NCI-H1092 treated with DMSO at 0.1 percent for 48 hours (cell line): ENCODE data around the gene ST6GALNAC4.

Experiments
- DNase-seq: peaks from one replicate; lab custom pipeline; 2025; lab: John Stamatoyannopoulos, UW

Gene ST6GALNAC4, protein sequence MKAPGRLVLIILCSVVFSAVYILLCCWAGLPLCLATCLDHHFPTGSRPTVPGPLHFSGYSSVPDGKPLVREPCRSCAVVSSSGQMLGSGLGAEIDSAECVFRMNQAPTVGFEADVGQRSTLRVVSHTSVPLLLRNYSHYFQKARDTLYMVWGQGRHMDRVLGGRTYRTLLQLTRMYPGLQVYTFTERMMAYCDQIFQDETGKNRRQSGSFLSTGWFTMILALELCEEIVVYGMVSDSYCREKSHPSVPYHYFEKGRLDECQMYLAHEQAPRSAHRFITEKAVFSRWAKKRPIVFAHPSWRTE

DNA sequence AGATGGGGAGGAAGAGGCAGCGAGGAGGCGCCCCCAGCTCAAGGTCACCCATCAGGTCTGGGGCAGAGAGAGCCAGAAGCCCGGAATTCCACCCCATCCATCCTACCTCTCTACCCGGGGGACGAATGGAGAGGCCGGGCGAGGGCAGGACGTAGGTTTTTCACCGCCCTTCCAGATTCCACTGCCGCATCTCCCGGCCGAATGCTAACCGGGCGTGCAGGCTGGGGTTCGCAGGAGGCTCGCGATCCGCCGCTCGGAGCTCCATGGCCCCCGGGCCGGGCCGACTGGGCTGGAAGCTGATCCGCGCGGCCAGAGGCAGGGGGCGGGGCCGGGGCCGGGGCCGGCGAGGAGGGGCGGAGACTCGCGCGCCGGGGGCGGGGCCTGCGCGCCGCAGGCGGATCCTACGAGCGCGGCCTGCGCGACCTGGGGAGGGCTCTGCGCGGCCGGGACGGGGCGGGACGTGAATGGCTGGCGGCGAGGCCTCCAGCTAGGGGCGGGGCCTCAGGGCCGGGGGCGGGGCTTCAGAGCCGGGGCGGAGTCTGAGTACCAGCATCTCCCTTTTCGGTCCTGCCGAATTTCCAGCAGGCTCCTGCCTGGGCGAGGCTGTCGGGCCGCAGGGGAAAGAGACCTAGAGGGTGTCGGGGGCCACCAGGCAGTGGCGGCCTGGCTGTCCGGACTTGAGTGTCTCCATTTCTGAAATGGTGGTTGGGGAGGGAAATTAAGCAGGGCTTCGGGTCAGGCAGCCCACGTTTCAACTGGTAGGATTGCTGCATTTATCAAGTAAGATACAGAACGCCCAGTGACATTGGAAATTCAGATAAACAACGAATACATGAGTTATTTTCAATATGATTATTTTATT is at the start of gene ST6GALNAC4:
TSS of gene ST6GALNAC4 (minus strand) at position 322 of the 862 bp plus-strand sequence. CDS start 622 bp downstream, outside the sequence.
- DNase-seq: peak; percentile 83

- DNase-seq: no peak
Observed at GRCh38 chr9:127965953-127966352, 49.1 kb upstream of the ST6GALNAC4 start.

DNA sequence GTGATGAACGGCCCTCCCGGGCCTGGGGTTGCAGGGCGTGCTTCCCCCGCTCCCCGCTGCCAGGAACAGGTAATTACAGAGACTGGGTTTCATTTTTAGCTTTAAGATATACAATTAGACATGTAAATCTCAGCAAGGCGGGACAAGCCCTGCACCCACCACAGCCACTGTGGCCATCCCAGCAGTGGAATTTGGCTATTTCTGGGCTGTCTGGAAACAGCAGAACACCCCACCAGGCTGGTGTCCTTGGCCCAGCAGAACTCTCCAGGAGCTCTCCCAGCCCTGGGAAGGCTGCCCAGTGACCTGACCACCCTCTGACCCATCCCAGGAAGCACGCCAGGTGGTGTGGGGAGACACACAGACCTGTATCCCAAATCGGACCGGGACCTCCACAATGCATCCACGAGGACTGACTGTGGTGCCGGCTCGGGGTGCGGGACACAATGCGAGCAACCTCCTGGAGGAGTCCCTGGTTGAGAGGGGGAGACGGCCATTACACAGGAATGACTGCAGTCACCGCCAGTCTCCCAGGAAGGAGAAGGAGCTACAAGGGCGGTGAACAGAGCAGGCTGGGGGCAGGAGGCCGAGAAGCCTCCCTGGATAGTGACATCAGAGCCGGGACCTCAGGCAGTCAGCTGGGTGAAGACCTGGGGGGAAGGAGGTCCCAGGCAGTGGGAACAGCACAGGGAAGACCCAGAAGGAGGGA is 46.7 kb upstream of the ST6GALNAC4 start:
- DNase-seq: no peak

DNA sequence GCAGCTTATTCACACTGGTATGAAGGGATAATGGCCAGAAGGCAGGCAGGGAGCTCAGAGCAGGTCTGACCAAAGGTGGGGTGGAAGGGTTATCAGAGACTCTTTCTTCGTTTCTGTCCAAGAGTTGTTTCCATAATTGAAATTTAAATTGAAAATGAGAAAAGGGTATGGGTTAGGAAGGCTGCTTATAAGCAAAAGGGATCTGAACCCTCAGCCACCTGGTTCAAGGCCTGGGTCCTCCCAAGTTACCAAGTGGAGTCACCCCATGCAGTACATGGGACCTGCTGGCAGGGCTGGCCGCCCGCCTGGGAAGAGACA is 46.2 kb upstream of the ST6GALNAC4 start:
- no peak for DNase-seq

- DNase-seq: no peak
Observed at GRCh38 chr9:127962278-127962677, 45.4 kb upstream of the ST6GALNAC4 start.

DNA sequence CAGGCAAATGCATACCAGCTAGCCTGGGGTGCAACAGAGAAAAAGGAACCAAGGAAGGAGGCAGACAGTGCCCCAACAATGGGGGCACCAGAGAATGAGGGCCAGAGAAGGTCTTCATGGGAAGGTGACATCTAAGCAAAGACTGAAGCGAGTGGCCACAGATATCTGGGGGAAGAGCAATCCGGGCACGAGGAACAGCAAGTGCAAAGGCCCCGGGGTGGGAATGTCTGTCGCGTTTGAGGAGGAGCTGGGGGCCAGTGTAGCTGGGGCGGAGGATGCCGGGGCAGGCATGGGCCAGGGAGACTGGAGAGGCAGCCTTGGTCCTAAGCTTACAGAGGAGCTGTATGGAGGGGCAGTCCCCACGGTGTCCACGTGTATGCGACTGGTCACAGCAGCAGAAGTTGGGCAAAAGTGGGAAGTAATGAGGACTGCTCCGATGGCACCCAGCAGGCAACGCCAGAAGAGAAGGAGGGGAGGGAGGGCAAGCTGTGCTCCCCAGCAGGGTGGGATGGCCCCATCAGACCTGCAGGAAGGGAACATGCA is 44.8 kb upstream of the ST6GALNAC4 start:
- no peak for DNase-seq

- no peak for DNase-seq
Observed at GRCh38 chr9:127961155-127961490, 44.3 kb upstream of the ST6GALNAC4 start.

DNA sequence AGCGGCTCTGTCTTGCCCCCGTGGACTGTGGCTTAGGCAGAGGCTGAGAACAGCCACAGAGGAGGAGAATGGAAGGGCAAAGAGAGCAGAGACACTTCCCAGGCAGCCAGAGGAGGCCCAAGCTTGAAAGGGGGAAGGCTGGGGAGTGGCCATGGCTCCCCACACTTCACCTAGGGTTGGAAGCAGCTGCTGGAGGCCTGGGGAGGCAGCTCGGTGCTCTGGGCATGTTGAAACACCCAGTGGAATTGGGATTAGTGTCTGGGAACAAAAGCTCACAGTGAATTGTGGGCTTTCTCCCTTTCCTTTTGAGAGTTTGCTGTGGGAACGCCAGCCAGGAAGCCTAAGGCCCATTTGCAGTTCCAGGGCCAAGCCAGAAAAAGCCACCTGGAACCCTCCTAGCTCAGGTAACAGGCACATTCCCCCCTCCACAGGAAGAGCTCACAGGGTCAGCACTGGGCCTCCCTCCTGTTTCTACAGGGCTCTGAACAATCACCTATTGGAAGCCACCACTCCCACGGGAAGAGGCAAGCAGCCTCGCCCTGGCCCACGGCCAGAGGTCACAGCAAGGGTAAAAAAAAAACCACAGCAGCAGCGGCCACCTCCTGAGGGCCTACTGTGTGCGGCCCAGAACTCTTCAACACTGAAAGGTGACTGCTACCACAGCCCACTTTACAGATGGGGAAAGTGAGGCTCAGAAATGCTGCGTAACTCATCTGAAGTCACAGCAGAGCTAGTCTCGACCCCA is 43.7 kb upstream of the ST6GALNAC4 start:
- DNase-seq: peak; percentile 16

- no peak for DNase-seq
Observed at GRCh38 chr9:127959841-127960409, 43.1 kb upstream of the ST6GALNAC4 start.

- DNase-seq: no peak
Observed at GRCh38 chr9:127959398-127959797, 42.6 kb upstream of the ST6GALNAC4 start.

- no peak for DNase-seq
Observed at GRCh38 chr9:127958728-127959127, 41.9 kb upstream of the ST6GALNAC4 start.

GRCh38 chr9:127955294-127956015 is 38.6 kb upstream of the ST6GALNAC4 start:
- DNase-seq: peak; percentile 91

- no peak for DNase-seq
Observed at GRCh38 chr9:127954831-127955293, 38.0 kb upstream of the ST6GALNAC4 start.

DNA sequence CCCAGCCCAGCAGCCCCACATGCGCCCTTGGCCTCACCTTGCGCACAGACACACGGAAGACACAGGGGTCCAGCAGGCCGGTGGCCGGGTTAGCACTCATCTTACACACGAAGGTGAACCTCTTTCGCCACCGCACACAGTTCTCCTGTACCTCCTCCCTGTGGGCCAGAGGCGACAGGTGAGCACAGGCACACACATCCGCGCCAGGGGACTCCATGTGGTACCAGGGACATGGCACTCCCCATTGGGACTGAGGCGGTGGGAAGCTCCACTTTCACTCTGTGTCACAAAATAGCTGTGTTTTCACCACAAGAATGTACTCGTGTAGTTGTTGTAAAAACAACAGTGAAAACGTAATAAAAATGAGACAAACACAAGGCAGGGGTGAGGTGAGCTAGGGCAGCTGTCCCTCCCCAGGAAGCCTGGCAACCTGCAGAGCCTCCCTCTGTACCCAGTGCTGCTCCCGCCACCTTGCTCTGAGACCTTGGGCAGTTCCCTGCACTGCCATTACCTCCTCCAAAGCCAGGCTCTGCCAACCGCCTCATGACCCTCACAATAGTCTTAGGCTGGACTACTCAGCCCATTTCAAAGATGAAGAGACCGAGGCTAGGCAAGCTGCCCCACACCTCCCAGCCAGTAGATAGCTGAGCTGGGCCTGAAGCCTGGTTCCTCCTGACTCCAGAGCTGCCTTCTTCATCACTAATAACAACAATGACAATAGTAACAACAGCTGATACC is 37.1 kb upstream of the ST6GALNAC4 start:
- no peak for DNase-seq

- no peak for DNase-seq
Observed at GRCh38 chr9:127953154-127953553, 36.3 kb upstream of the ST6GALNAC4 start.

DNA sequence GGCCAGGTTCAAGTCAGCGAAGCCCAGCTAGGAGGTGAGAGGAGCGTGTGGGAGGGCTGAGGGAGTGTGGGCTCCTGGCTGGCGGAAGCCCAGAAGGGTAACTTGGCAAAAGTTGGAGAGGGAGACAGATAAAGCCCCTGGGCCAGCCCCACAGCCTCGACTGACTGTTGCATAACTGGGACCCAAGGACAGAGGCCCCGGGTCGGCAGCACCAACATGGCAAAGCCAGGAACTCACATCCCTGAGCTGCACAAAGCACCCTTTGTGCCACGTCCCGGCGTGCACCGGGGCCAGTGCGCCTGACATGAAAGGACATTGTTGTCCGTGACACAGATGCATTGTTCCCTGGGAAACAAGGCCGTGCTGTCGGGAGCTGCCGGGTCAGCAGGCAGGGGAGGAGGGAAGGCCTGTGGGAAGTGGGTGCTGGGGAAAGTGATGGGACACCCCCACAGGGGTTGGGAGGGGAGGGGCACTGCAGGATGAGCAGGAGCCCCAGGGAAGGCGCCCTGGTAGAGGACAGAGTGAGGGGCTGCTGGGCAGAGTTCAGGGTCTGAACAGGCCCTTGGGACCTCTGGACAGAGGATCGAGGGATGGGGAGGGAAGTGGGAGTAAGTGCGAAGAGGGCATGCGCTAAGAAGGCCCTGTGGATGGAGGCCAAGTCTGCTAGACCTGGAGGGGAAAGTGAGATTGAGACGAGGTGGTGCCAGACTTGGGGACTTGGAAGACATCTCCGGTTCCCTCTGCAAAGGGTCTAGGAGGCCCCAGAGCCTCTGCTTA is 33.9 kb upstream of the ST6GALNAC4 start:
- no peak for DNase-seq

- no peak for DNase-seq
Observed at GRCh38 chr9:127949827-127950512, 33.1 kb upstream of the ST6GALNAC4 start.

GRCh38 chr9:127947841-127948710 is 31.2 kb upstream of the ST6GALNAC4 start:
- no peak for DNase-seq
